Small intestine (tissue), 7 donors: ENCODE results near the gene AADAC. TPM values are rescaled to one million over a fixed set of nuclear protein-coding genes. Genes with fewer than 3 reads are reported as not detected.
"Not testable (repeated sequence)": the region's sequence is repeated elsewhere in the genome, so short reads cannot be mapped to it uniquely, and the experiment has no call there.

Experiments
- DNase-seq, 2 donors: peaks; one replicate each; pipeline versions ENCODE4 v3.0.0 to v3.0.0-alpha.2; 2013
- FAIRE-seq: peaks from 2 replicates; lab custom pipeline; 2012; peaks lifted over from hg19 to GRCh38; lab: Jason Lieb, UNC
- H3K27ac ChIP-seq, 3 donors: one replicate each; pipeline ENCODE4 v1.5.1; 2013; ENCODE audit warnings: low read length in 2 of 3, mild to moderate bottlenecking in 2 of 3, control low read depth in 1 of 3, inconsistent platforms in 1 of 3, low read depth in 1 of 3, moderate library complexity in 1 of 3
- H3K27me3 ChIP-seq, 3 donors: one replicate each; pipeline ENCODE4 v1.6.1; 2013; ENCODE audit warnings: low read length in 3 of 3, inconsistent platforms in 1 of 3; ENCODE audit not compliant: control insufficient read depth in 3 of 3, insufficient read depth in 3 of 3
- H3K36me3 ChIP-seq, 3 donors: one replicate each; pipeline ENCODE4 v1.6.1; 2013; ENCODE audit warnings: low read length in 3 of 3, inconsistent platforms in 1 of 3, low read depth in 1 of 3, mild to moderate bottlenecking in 1 of 3, moderate library complexity in 1 of 3; ENCODE audit not compliant: control insufficient read depth in 3 of 3, insufficient read depth in 2 of 3
- H3K4me1 ChIP-seq, 3 donors: one replicate each; pipeline ENCODE4 v1.6.1; 2013; ENCODE audit warnings: low read length in 2 of 3, inconsistent platforms in 1 of 3, low read depth in 1 of 3, mild to moderate bottlenecking in 1 of 3, moderate library complexity in 1 of 3; ENCODE audit not compliant: control insufficient read depth in 3 of 3, insufficient read depth in 2 of 3
- H3K4me3 ChIP-seq, 3 donors: one replicate each; pipeline ENCODE4 v1.5.1; 2013; ENCODE audit warnings: low read length in 3 of 3, control low read depth in 1 of 3, inconsistent platforms in 1 of 3, low read depth in 1 of 3, mild to moderate bottlenecking in 1 of 3, moderate library complexity in 1 of 3
- H3K9me3 ChIP-seq, 2 donors: one replicate each; pipeline ENCODE4 v1.6.1; 2013; ENCODE audit warnings: low read depth in 1 of 2, low read length in 1 of 2; ENCODE audit not compliant: control insufficient read depth in 2 of 2, insufficient read depth in 1 of 2
- WGBS, 3 donors: extraction: QIAGEN DNeasy Blood & Tissue Kit; methylation state at CpG; one replicate each; pipeline ENCODE4 v1.1.7; 2013; 5-methylcytosine and 5-hydroxymethylcytosine counted together
- polyA plus RNA-seq, 4 donors: library from polyadenylated mRNA; stranded (reverse) in 3 of 4; unstranded in 1 of 4; fragments of 200-250 nt in 3 of 4; fragments of 120-200 nt in 1 of 4; gene quantifications; one replicate each; pipeline versions ENCODE4 v1.2.1 to v1.2.3, GENCODE V29; 2013
- donor health status: healthy with polysubstance abuse.
- donor health status: control.
- donor health status: control.
- donor health status: Bipolar disorder and iron deficiency.
- donor health status: healthy.

Gene AADAC
- polyA plus RNA-seq, 4 donors, result 55.5 to 142 (median 97.7) TPM

GRCh38 chr3:151789853-151790463 lies 24.0 kb upstream of the AADAC start:
- Histone ChIP-seq H3K9me3 (peaks cover 0 to 5% of the 10 kb centered on the region in 2 donors), H3K27ac (peak overlapping the region in 1 of 3 donors; percentile 3), H3K36me3 (no peaks in the 10 kb centered on the region), H3K4me3 (no peak overlapping the region), H3K4me1 (peaks cover 0 to 23% (median 0%) of the 10 kb centered on the region in 3 donors), H3K27me3 (no peaks in the 10 kb centered on the region)
- DNase-seq (peak in 1 of 2 donors; percentile 38), FAIRE-seq (peak; percentile 36)
- 22 to 51% (median 28%) methylated on average over 1 of the region's 1 CpG for WGBS, 3 donors

- not testable (repeated sequence) for FAIRE-seq, H3K27me3 ChIP-seq, DNase-seq, H3K36me3 ChIP-seq, H3K27ac ChIP-seq, H3K4me3 ChIP-seq, H3K9me3 ChIP-seq
- H3K4me1 ChIP-seq, result peaks cover 0 to 23% (median 0%) of the 10 kb centered on the region in 3 donors
- 90 to 94% (median 91%) methylated on average over 2 of the region's 2 CpGs for WGBS, 3 donors
Observed at GRCh38 chr3:151790763-151791162, 23.2 kb upstream of the AADAC start.

- Histone ChIP-seq H3K4me1 (peaks cover 0 to 27% (median 0%) of the 10 kb centered on the region in 3 donors), H3K4me3 (no peak overlapping the region), H3K36me3 (no peaks in the 10 kb centered on the region), H3K27me3 (no peaks in the 10 kb centered on the region), H3K9me3 (peaks cover 0 to 5% of the 10 kb centered on the region in 2 donors), H3K27ac (no peak overlapping the region)
- DNase-seq (peak in 1 of 2 donors; percentile 20), FAIRE-seq (no peak)
- 75 to 88% (median 85%) methylated on average over 2 of the region's 2 CpGs for WGBS, 3 donors
Observed at GRCh38 chr3:151792411-151792810, 21.5 kb upstream of the AADAC start.

GRCh38 chr3:151793636-151794035 lies 20.3 kb upstream of the AADAC start:
- 29 to 61% (median 49%) methylated on average over 2 of the region's 2 CpGs for WGBS, 3 donors
- FAIRE-seq, result no peak
- Histone ChIP-seq H3K9me3 (peaks cover 0 to 5% of the 10 kb centered on the region in 2 donors), H3K4me1 (peaks cover 0 to 21% (median 0%) of the 10 kb centered on the region in 3 donors), H3K36me3 (no peaks in the 10 kb centered on the region), H3K4me3 (no peak overlapping the region), H3K27me3 (no peaks in the 10 kb centered on the region), H3K27ac (no peak overlapping the region)
- no peak for DNase-seq

GRCh38 chr3:151794080-151794479 lies 19.8 kb upstream of the AADAC start:
- no peak for FAIRE-seq
- H3K27ac ChIP-seq, result no peak overlapping the region

GRCh38 chr3:151795276-151795675 lies 18.6 kb upstream of the AADAC start:
- Histone ChIP-seq H3K4me3 (no peak overlapping the region), H3K27ac (no peak overlapping the region), H3K36me3 (no peaks in the 10 kb centered on the region), H3K4me1 (peaks cover 0 to 15% (median 0%) of the 10 kb centered on the region in 3 donors), H3K27me3 (no peaks in the 10 kb centered on the region), H3K9me3 (peaks cover 0 to 5% of the 10 kb centered on the region in 2 donors)
- FAIRE-seq, result no peak
- 91 to 97% (median 91%) methylated on average over 4 of the region's 4 CpGs for WGBS, 3 donors
- no peak for DNase-seq

More at GRCh38 chr3:151794080-151794479, 19.8 kb upstream of the AADAC start:
- Histone ChIP-seq H3K27me3 (no peaks in the 10 kb centered on the region), H3K9me3 (peaks cover 0 to 5% of the 10 kb centered on the region in 2 donors), H3K36me3 (no peaks in the 10 kb centered on the region), H3K4me3 (no peak overlapping the region), H3K4me1 (peaks cover 0 to 21% (median 0%) of the 10 kb centered on the region in 3 donors)
- WGBS, 3 donors, result 14 to 63% (median 30%) methylated on average over 2 of the region's 2 CpGs
- peak in 1 of 2 donors; percentile 33 for DNase-seq

GRCh38 chr3:151796105-151796680 lies 17.7 kb upstream of the AADAC start:
- peak; percentile 49 for FAIRE-seq
- 0 to 50% (median 23%) methylated on average over 1 of the region's 1 CpG for WGBS, 3 donors

GRCh38 chr3:151798466-151798865 lies 15.4 kb upstream of the AADAC start:
- FAIRE-seq, result no peak

More at GRCh38 chr3:151796105-151796680, 17.7 kb upstream of the AADAC start:
- peak overlapping the region in 1 of 3 donors; percentile 41 for H3K4me3 ChIP-seq
- peaks cover 0 to 20% (median 0%) of the 10 kb centered on the region in 3 donors for H3K4me1 ChIP-seq
- H3K9me3 ChIP-seq, result no peaks in the 10 kb centered on the region
- H3K27ac ChIP-seq, result peak overlapping the region in 2 of 3 donors; percentile 60 to 70
- peak; percentile 47 to 75 for DNase-seq
- H3K36me3 ChIP-seq, result no peaks in the 10 kb centered on the region
- H3K27me3 ChIP-seq, result no peaks in the 10 kb centered on the region

More at GRCh38 chr3:151798466-151798865, 15.4 kb upstream of the AADAC start:
- no peaks in the 10 kb centered on the region for H3K9me3 ChIP-seq
- no peak overlapping the region for H3K27ac ChIP-seq
- DNase-seq, result no peak
- H3K27me3 ChIP-seq, result no peaks in the 10 kb centered on the region
- no peaks in the 10 kb centered on the region for H3K36me3 ChIP-seq
- H3K4me3 ChIP-seq, result no peak overlapping the region
- H3K4me1 ChIP-seq, result peaks cover 0 to 14% (median 0%) of the 10 kb centered on the region in 3 donors
- WGBS, 3 donors, result 67 to 76% (median 71%) methylated on average over 2 of the region's 2 CpGs
